Keratinocyte (primary cell): ENCODE data around the gene MS4A18. TPM values are rescaled to one million over a fixed set of nuclear protein-coding genes. Genes with fewer than 3 reads are reported as not detected.

Experiments used
- DNase-seq: peaks from one replicate; pipeline ENCODE4 v3.0.0-alpha.2; 2011; ENCODE audit warnings: low read depth, missing footprints, low spot score
- FAIRE-seq: peaks from 2 replicates; lab custom pipeline; 2011; peaks lifted over from hg19 to GRCh38; lab: Jason Lieb, UNC
- H2AFZ ChIP-seq: 2 replicates; pipeline ENCODE4 v1.6.0; 2012; ENCODE audit warnings: low read length, control low read depth, inconsistent platforms; ENCODE audit not compliant: control insufficient read depth
- H3K27ac ChIP-seq: 2 replicates; pipeline ENCODE4 v1.5.1; 2011; ENCODE audit warnings: low read length; ENCODE audit not compliant: control insufficient read depth, insufficient read depth
- H3K27me3 ChIP-seq: 3 replicates; pipeline ENCODE4 v1.6.0; 2011; ENCODE audit warnings: low read length; ENCODE audit not compliant: control insufficient read depth, insufficient read depth; ENCODE audit errors: extremely low read depth
- H3K36me3 ChIP-seq, 2 experiments: 2 replicates in 1 of 2; 3 replicates in 1 of 2; pipeline ENCODE4 v1.5.1; 2011; ENCODE audit warnings: low read length in 2 of 2, mild to moderate bottlenecking in 1 of 2; ENCODE audit not compliant: control insufficient read depth in 2 of 2, insufficient read depth in 2 of 2; ENCODE audit errors: extremely low read depth in 1 of 2
- H3K4me1 ChIP-seq: 3 replicates; pipeline ENCODE4 v1.5.1; 2011; ENCODE audit warnings: low read length; ENCODE audit not compliant: control insufficient read depth, insufficient read depth; ENCODE audit errors: extremely low read depth
- H3K4me2 ChIP-seq: 3 replicates; pipeline ENCODE4 v1.6.0; 2011; ENCODE audit warnings: low read depth, low read length; ENCODE audit not compliant: control insufficient read depth, insufficient read depth; ENCODE audit errors: extremely low read depth
- H3K4me3 ChIP-seq, 3 experiments: fragments of 200-600 bp in 1 of 3; sonication (generic) in 1 of 3; 2 replicates in 2 of 3; 3 replicates in 1 of 3; pipeline ENCODE4 v1.5.1; 2011 to 2016; ENCODE audit warnings: low read length in 3 of 3, mild to moderate bottlenecking in 3 of 3, control low read depth in 2 of 3, inconsistent platforms in 1 of 3, low read depth in 1 of 3, mixed read lengths in 1 of 3, mixed run types in 1 of 3, moderate library complexity in 1 of 3; ENCODE audit not compliant: control insufficient read depth in 2 of 3, insufficient read depth in 2 of 3; ENCODE audit errors: extremely low read depth in 1 of 3
- H3K79me2 ChIP-seq: 2 replicates; pipeline ENCODE4 v1.6.0; 2012; ENCODE audit warnings: low read length; ENCODE audit not compliant: control insufficient read depth, insufficient read depth
- H3K9ac ChIP-seq: 3 replicates; pipeline ENCODE4 v1.6.0; 2011; ENCODE audit warnings: low read length; ENCODE audit not compliant: control insufficient read depth, insufficient read depth; ENCODE audit errors: extremely low read depth
- H3K9me1 ChIP-seq: 3 replicates; pipeline ENCODE4 v1.6.0; 2011; ENCODE audit warnings: low read length; ENCODE audit not compliant: control insufficient read depth, insufficient read depth; ENCODE audit errors: extremely low read depth
- H3K9me3 ChIP-seq: 2 replicates; pipeline ENCODE4 v1.5.1; 2012; ENCODE audit warnings: low read depth, low read length; ENCODE audit not compliant: control insufficient read depth
- H4K20me1 ChIP-seq: 3 replicates; pipeline ENCODE4 v1.6.0; 2011; ENCODE audit warnings: low read length; ENCODE audit not compliant: control insufficient read depth, insufficient read depth; ENCODE audit errors: extremely low read depth
- CTCF ChIP-seq, 3 experiments: IDR thresholded peaks in 1 of 3; conservative IDR thresholded peaks in 1 of 3; optimal IDR thresholded peaks in 1 of 3; 2 replicates in 2 of 3; 3 replicates in 1 of 3; pipeline versions ENCODE3 to v1.5.1; 2011; ENCODE audit warnings: low read length in 3 of 3, mild to moderate bottlenecking in 3 of 3, moderate library complexity in 2 of 3, control low read depth in 1 of 3, inconsistent platforms in 1 of 3; ENCODE audit not compliant: insufficient read depth in 2 of 3; ENCODE audit errors: extremely low read depth in 1 of 3
- EZH2 ChIP-seq: IDR thresholded peaks from one replicate; pipeline ENCODE4 v1.6.1; 2012; ENCODE audit warnings: inconsistent platforms, mild to moderate bottlenecking, low read length, moderate library complexity
- dilution Hi-C: fragments of 300-500 bp; cut with MboI; formaldehyde crosslinking; loops from one replicate; pipeline ENCODE4 v1.7.0; 2020; ENCODE audit warnings: low sequenced_read_pairs; ENCODE audit not compliant: extremely low pct_ligation_motif_present
- polyA plus RNA-seq, 5 experiments: library from polyadenylated mRNA; depleted of rRNA in 3 of 5; stranded (reverse) in 3 of 5; stranded (forward) in 1 of 5; unstranded in 1 of 5; fragments of >200 nt; gene quantifications; 1 replicate in 1 of 5; 2 replicates in 3 of 5; 3 replicates in 1 of 5; pipeline versions ENCODE4 v1.2.1 to v1.2.3, GENCODE V29; 2011 to 2012; ENCODE audit warnings: missing spikeins in 2 of 5, low read depth in 1 of 5, low replicate concordance in 1 of 5

The MS4A18 gene
- polyA plus RNA-seq, 1 donor (not counting 4 experiments of a cell fraction or from before 2014, with no cell fraction given), result not detected

GRCh38 chr11:60781286-60781980 lies 56.9 kb downstream of the MS4A18 start:
- dilution Hi-C loops, result no loop called here
- Histone ChIP-seq H3K27ac (no peak overlapping the region), H2AFZ (no peak overlapping the region), H3K9ac (no peak overlapping the region), H4K20me1 (no peaks in the 10 kb centered on the region), H3K9me3 (no peaks in the 10 kb centered on the region), H3K4me1 (peaks cover 2% of the 10 kb centered on the region), H3K4me2 (no peak overlapping the region), H3K27me3 (peaks cover 7% of the 10 kb centered on the region), H3K9me1 (no peaks in the 10 kb centered on the region), H3K4me3 (no peak overlapping the region), H3K36me3 (no peaks in the 10 kb centered on the region), H3K79me2 (no peaks in the 10 kb centered on the region)
- FAIRE-seq (no peak), DNase-seq (no peak)
- no peak for TF ChIP-seq EZH2
- no peak for TF ChIP-seq CTCF (optimal IDR thresholded peaks at IDR 0.05 in 1 of 3, IDR thresholded peaks at IDR 0.05 in 1 of 3, conservative IDR thresholded peaks at IDR 0.05 in 1 of 3; ENCODE audit: extremely low read depth in 1 of 3, insufficient read depth in 2 of 3, low read length in 3 of 3)

GRCh38 chr11:60781981-60782316 lies 57.4 kb downstream of the MS4A18 start:
- Histone ChIP-seq H3K4me1 (peaks cover 2% of the 10 kb centered on the region), H3K9me3 (no peaks in the 10 kb centered on the region), H4K20me1 (no peaks in the 10 kb centered on the region), H3K27ac (no peak overlapping the region), H2AFZ (no peak overlapping the region), H3K79me2 (no peaks in the 10 kb centered on the region), H3K9ac (no peak overlapping the region), H3K36me3 (no peaks in the 10 kb centered on the region), H3K27me3 (peaks cover 7% of the 10 kb centered on the region), H3K4me2 (no peak overlapping the region), H3K4me3 (no peak overlapping the region), H3K9me1 (no peaks in the 10 kb centered on the region)
- DNase-seq (no peak), FAIRE-seq (no peak)
- TF ChIP-seq EZH2, result no peak
- no peak for TF ChIP-seq CTCF (optimal IDR thresholded peaks at IDR 0.05 in 1 of 3, IDR thresholded peaks at IDR 0.05 in 1 of 3, conservative IDR thresholded peaks at IDR 0.05 in 1 of 3; ENCODE audit: extremely low read depth in 1 of 3, insufficient read depth in 2 of 3, low read length in 3 of 3)
- dilution Hi-C loops, result no loop called here
